GM13977 (cell line): Measurements from ENCODE around the gene GTF2F1.
A peak's percentile ranks its signal among the peaks of the same experiment; 100 is the strongest.
"Not testable (repeated sequence)": the region's sequence is repeated elsewhere in the genome, so short reads cannot be mapped to it uniquely, and the experiment has no call there.

ENCODE experiments used
- DNase-seq: peaks from one replicate; pipeline ENCODE4 v3.0.0; 2012; ENCODE audit warnings: low spot score
- CTCF ChIP-seq: IDR thresholded peaks from 2 replicates; pipeline ENCODE4 v1.5.1; 2012; ENCODE audit warnings: mild to moderate bottlenecking, control low read depth; ENCODE audit not compliant: insufficient read depth; ENCODE audit errors: extremely low read depth, missing control alignments
- in situ Hi-C: fragments of 300-500 bp; cut with MboI; formaldehyde crosslinking; loops from one replicate; pipeline ENCODE4 v1.12.0; 2022; ENCODE audit warnings: low sequenced_read_pairs, low pct_unique_long_range_greater_than_20kb, mixed read lengths, inconsistent platforms; ENCODE audit not compliant: unreplicated experiment

Gene GTF2F1

GRCh38 chr19:6412447-6413091, 19.6 kb upstream of the GTF2F1 start:
- DNase-seq: peak; percentile 68
- peak; percentile 73 for TF ChIP-seq CTCF
- in situ Hi-C loops: no loop called here

GRCh38 chr19:6412061-6412446, 19.1 kb upstream of the GTF2F1 start:
- TF ChIP-seq CTCF: no peak
- DNase-seq: no peak
- in situ Hi-C loops: no loop called here

DNA sequence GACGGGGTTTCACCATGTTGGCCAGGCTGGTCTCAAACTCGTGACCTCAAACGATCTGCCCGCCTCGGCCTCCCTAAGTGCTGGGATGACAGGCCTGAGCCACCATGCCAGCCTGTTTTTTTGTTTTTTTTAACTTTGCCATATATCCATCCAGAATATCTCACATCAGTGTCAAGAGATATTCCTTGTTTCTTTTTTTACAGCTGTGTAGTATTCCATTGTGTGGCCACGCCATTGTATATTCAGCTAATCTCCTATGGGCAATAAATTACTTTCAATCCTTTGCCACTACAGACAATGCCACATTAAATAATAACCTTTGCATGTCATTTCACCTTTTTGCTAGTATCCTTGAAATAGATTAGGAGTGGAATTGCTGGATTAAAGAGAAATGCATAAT, 16.4 kb upstream of the GTF2F1 start:
- no peak for TF ChIP-seq CTCF
- in situ Hi-C loops: no loop called here
- no peak for DNase-seq

- in situ Hi-C loops: no loop called here
- no peak for TF ChIP-seq CTCF
- no peak for DNase-seq
These were observed 13.4 kb upstream of the GTF2F1 start for GRCh38 chr19:6406401-6406800.

- no peak for DNase-seq
- no peak for TF ChIP-seq CTCF
- in situ Hi-C loops: no loop called here
These were observed 10.1 kb upstream of the GTF2F1 start for GRCh38 chr19:6402837-6403608.

DNA sequence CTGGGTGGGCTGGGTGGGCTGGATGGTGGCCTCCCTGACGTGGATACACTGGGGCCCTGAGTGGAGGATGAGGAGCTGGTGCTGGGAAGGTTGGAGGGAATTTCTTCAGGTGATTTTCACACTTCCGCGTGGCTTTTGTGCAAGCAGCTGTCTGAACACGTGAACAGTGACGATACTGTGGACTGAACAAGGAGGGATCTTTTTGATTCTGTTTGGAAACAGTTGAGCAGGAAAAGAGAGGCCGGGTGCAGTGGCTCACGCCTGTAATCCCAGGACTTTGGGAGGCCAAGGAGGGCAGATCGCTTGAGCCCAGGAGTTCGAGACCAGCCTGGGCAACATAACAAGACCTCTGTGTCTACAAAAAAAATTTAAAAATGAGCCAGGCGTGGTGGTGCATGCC, 9.1 kb upstream of the GTF2F1 start:
- in situ Hi-C loops: no loop called here
- no peak for TF ChIP-seq CTCF
- DNase-seq: no peak

DNA sequence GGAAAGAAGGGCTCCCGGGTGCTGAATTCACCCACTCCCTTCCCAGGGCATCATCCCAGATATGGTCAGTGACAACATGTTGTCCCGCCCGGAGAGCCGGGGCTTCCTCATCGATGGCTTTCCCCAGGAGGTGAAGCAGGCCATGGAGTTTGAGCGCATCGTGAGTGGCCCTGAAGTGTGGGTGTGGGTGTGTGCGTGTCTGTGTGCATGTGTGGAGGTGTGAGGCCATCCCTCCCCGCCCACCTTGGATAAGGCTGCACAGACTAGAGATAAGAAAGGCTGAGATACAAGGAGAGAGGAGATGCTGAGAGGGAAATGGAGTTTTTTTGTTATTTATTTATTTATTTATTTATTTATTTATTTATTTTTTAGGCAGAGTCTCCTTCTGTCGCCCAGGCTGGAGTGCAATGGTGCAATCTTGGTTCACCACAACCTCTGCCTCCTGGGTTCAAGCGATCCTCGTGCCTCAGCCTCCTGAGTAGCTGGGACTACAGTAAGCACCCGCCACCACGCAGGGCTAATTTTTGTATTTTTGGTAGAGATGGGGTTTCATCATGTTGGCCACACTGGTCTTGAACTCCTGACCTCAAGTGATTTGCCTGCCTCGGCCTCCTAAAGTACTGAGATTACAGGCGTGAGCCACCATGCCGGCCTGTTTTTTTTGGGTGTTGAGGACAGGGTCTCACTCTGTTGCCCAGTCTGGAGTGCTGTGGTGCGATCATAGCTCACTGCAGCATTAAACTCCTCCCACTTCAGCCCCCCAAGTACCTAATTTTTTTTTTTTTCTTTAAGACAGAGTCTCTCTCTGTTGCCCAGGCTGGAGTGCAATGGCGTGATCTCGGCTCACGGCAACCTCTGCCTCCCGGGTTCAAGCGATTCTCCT, 7.3 kb upstream of the GTF2F1 start:
- DNase-seq, in situ Hi-C loops: not testable (repeated sequence)
